UCSD-AML1 (cell line): ENCODE data around the gene FHIT.

ENCODE experiments used
- DNase-seq: peaks from one replicate; lab custom pipeline; 2025; ENCODE audit not compliant: unreplicated experiment; lab: John Stamatoyannopoulos, UW

The FHIT gene

DNA sequence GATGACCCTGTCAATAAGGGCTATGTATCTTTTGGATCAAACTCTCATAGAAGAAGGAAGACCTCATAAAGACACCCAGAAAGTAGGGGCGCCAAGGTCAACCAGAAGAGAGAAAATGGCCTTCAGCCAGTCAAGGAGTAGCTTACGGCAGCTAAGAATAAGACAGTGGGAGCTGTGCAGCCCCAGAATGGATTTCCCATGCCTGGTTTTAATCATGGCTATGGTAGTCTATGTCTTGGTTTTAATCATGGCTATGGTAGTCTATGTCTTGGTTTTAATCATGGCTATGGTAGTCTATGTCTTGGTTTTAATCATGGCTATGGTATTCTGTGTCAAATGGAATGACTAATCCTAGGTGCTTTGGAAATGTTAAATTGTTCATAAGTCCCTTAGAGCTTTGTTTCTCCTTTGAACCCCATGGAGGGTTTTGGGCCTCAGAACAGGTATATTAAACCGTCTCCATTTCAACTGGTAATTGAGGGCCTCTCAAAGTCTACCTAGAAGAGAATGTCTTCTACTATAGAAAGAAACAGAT lies 1459.4 kb downstream of the FHIT start:
- no peak for DNase-seq

DNA sequence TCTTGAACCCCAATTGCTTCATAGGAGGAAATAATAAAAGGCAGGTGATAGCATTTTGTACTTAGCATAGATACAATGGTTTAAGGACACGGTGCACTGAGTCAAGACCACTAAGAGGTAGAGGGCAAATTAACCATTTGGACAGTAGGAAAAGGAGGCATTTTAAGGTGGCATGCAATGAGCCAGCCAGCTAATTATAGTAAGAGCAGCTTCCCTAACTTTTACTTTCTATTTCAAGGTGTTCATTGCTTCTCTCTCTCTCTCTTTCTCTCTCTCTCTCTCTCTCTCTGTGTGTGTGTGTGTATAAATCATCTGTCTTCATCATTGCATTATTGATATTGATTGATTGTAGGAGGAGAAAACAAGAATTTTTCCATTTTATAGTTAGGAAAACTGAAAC lies 1461.0 kb downstream of the FHIT start:
- no peak for DNase-seq

DNA sequence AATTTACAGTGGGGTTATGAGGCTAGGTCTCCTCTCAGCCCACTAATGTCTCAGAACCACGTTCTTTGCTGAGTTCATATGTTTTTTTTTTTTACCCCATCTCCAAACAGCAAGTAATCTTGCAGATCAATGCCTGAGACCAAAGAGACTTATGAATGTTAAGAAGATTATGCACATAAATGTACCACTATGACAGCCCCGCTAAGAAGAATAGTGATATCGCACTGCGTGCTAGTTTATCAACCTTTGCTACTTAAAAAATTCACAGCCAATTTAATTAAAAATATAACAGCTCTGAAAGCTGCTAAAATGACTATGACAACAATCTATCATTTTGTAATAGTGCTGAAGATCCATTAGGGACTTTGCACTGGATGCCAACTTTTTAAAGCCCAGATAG lies 1462.5 kb downstream of the FHIT start:
- DNase-seq, result no peak

DNA sequence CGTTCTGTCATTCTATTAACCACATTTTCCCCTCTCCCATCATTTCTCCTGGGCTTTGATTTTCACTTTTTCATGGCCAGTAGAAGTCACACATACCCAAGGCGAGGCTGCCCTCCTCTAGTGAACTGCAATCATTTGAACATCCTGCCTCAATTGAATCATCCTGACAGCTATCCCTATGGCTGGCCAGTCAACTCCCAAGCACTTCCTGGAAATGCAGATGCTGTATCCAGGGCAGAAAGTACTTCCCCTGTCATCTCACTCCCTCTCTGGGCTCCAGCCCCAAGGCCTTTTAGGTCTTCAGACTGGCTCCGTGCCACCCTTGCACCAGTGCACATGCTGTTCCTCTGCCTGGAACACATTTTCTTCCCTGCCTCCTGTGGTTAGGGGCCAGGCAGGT lies 1463.1 kb downstream of the FHIT start:
- DNase-seq, result no peak

DNA sequence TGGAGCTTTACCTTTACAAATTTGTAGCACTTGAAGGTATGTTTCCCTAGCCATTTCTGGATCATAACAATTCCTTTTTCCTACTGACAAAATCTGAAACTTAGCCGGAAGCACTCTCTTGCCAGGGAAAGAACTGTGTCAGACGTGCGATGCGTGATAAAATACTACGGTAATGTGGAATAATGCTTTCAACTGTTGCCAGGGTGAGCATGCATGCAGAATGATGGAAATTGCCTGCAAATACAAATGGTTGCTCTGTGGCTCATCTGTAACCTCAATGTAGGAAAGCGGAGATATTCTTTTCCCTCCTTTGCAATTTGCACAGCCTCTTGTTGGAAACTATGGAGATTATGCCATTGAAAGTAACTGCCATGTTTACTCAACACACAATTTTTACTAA lies 1464.9 kb downstream of the FHIT start:
- DNase-seq, result no peak

DNA sequence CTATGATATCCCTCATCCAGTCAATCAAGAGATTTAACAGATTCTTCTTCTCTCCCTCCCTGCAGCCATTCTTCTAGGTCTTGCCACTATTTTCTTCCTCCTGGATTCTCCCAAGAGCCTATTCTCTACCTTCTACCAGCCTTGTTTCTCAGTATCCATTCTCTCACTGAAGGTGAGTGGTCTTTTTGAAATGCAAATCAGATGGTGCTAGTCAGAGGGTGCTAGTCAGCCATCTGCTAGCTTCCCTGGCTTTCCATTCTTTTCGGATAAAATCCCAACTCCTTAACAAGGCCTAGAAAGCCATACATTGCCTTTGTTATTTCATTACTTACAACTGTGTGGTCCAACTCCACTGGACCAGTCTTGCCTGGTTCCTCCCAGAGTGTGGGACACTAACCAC lies 1467.1 kb downstream of the FHIT start:
- no peak for DNase-seq

DNA sequence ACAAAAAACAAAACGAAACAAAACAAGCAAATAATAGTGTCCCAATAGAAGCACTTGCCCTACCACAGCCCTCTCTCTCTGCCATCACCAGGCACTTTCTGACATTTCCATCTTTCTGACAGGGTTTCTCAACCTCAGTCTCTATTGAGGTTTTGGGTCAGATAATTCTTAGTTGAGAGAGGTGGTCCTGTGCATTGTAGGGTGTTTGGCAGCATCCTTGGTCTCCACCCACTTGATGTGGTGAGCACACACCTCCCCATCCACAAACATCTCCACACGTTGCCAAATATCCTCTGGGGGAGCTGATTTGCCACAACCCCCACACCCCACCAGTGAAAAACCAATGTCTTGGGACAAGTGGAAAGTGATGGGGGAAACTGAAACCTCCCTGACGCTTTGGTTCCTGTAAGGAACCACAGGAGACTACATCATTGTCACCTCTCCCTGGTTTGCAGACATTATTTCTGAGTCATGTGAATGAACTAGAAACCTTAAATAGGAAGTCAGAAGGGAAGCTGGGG lies 1467.7 kb downstream of the FHIT start:
- no peak for DNase-seq

DNA sequence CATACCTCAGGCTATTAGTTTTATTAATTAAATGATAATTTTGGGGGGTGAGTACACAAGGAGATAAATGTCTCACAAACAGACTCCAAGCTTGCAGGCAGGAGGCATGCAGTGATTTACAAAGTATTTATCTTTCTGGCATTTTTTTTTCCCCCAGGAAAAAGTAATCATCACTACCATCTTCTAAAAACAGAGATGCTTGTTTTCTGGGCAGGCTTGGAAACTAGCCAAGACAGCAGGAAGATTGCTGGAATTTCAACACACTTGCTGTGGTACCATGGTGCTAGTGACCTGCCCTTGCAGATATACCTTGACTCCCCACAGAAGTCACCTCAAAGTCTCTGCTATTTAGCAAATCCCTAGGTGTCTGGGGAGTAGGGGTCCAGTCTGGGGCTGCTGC lies 1468.6 kb downstream of the FHIT start:
- no peak for DNase-seq

DNA sequence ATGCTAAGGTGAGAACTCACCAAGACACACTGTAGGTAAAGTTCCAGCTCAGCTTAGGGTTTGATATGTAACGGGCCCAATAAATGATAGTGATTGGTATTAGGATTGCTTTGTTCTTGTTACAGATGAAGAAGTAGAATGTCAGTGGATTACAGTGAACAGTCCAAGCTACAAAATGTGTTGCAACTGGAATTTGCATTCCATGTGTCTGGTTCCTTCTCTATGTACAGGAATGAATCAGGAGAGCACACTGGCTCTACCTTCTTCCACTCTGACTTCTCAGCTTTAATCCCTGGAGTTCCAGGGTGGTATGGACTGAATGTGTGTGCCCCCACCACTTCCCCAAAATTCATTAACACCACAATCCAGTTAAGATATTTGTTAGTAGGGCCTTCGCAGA lies 1471.0 kb downstream of the FHIT start:
- DNase-seq, result no peak

DNA sequence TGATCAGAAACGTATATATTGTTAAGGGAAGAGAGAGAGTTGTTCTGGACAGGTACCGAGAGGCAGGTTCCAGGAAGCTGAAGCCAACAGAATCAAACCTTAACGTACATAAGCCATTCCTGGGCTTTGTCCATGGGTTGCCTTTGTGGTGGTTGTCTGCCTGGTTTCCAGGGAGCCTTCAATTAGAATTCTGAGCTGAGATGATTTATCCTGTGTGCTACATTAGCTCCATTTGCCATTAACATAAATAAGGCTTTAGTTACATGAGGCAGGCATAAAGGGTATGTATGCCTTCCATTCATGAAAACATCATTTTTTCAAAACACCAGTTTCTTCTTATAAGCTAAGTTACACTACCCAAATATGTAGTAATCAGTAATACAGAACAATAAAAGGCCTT lies 1472.0 kb downstream of the FHIT start:
- no peak for DNase-seq

DNA sequence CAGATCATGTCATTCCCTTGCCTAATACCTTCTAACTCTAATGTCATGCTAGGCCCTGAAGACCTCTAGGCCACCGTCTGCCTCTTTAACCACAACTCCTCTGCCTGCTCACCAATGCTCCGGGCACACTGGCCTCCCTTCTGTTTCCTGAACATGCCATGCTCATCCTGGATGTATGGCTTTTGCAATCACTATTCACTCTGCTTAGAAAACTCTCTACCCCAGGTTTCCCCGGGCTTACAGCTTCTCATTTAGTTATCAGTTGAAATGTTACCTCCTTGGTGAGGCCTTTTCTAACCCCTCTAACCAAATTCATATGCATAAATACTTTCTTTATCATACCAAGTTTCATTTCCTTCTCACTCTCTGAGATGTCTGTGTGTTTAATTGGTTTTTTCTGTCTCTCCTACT lies 1473.6 kb downstream of the FHIT start:
- peak; percentile 36 for DNase-seq

DNA sequence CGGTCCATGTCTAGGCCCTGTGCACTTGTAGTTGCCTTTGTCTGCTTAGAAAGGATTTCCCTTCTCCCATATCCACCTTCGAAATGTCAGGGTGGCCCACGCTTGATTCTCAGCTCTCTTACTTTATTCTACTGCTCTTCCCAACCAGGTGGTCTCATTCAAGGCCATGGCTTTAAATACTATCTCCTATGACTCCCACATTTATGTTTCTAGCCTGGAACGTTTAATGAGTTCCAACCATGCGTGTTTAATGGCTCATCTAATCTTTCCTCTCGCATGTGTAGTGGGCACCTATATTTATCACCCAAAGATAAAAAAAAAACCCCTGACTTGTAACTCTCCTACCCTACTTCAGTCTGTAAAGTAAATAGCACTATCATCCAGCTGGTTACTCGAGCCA lies 1474.2 kb downstream of the FHIT start:
- DNase-seq, result no peak

DNA sequence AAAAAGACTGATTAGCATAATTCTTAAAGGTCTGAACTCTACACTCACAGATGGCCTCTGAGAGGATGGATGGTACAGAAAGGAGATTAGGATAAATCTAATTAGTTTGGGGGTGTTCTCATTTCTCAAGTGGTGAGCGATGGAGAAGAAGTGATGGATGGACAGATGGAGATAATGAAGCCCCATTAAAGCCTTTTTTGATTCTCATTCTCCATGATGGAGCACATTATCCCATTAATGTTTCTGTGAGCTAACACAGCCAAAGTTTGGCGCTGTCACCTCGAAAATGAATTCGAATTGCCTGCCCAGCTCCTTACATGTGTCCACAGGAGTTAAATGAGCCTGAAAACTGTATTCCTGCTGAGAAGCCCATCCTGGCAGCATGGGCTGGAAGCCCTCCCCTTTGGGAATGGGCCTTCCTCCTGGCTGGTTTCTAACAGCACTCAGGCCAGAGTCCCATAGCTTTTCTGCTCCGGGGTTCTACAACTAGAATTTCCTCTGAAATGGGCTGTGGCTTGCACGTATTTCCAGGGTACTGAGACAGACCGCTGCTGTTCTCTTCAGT lies 1475.4 kb downstream of the FHIT start:
- DNase-seq, result no peak

DNA sequence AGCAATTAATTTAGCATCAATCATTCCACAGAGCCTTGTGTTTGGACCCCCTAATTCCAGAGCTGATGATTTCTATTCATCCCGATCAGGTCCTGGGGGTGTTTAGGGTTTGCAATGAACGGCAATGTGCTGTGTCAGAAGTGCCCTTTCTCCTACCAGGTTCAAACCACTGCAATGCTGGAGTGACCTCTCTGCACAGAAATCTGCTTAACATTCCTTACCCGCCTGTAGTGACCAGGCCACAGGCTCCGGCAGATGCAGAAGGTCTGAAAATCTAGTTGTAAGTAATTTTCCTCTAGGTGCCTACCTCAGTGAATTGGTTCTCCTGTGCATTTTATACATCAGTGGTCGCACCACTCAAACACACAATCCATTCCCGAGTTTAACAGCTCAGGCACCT lies 1476.1 kb downstream of the FHIT start:
- DNase-seq, result no peak

DNA sequence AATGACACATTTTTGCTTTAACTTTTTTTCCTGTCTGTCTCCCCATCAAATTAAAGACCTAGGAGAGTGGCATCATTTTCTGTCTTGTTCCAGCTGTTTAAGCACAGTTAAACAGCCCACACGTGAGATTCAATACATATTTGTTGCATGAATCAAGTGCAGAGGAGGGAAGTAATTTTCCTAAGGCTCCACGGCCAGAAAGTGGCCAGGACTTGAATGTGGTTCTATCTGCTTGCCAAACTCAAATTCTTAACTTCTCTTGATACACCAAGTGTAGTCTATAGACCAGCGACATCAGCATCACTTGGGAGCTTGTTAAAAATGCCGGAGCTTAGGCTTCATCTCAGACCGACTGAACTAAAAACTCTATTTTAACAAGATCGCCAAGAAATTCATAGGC lies 1476.6 kb downstream of the FHIT start:
- no peak for DNase-seq

DNA sequence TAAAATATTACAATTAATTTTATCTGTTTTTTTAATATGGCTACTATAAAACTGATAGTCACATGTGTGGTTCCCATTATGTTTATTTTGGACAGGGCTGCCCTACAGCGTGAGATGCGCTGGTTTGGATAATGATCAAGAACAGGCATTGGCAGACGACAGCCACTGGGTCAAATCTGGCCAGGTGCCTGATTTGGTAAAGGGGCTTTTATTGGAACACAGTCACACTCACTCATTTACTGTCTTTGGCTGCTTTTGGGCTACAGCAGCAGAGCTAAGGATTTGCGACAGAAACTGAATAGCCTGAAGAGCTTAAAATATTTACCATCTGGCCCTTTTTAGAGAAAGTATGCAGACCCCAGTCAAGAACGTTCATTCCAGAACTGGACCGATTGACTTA lies 1477.3 kb downstream of the FHIT start:
- no peak for DNase-seq

DNA sequence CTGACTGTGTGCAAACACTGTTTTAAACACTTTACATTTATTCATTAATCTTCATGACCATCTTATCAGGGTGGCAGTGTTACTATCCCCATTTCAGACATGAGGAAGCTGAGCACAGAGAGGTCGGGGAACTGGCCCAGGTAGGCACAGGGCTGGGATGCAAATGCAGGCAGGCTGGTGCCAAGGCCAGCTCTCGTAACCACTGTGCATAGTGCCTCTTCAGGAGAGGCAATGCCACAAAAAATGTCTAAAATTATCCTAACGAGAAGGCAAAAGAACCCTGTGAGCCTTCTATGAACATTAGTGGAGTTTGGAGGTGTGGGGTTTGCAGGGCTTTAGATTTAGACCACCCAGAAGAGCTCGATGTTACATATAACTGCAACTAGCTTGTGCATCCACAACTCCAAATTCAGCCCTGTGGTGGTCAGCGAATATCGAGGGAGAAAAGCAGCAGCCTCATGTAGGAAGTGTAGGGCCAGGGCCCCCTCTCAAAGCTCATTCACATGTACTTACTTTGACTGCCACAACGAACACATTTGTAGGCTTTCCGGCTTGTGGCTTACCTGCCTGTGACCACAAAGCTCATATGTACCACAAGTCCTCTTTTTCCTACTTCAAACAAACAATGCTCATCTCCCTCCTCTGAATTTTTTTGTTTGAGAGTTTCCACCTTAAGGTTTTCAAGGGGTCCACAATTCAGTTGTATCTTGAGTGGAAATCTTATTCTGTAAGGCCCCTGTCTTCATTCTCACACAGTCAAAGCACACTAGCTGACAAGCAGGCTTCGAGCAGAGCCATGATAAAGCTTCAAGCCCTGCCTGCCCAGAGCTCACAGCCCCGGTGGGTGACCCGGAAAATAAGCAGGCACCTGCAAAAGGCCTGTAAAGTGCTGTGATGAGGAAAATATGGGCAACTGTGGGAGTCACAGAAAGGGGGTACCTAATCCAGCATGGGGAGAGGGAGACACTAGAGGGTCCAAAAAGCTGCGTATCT lies 1478.5 kb downstream of the FHIT start:
- DNase-seq, result peak; percentile 16

DNA sequence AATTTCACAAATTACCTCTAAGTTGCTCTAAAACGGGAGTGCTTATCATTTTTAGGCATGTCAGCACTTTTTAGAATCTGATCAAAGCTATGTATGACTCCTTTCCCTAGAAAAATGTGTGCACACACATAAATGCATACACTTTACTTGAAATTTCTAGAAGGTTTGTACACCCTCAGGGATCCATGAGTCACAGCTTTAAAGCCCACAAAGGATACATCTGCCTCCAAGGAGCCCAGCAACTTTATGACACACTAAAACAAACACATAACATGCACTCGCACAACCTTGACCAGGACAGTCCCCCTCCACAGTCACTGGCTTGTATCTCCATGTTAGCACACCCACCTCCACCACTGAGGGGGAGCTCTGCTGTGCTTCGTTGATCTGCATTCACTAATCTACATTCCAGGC lies 1479.5 kb downstream of the FHIT start:
- no peak for DNase-seq

DNA sequence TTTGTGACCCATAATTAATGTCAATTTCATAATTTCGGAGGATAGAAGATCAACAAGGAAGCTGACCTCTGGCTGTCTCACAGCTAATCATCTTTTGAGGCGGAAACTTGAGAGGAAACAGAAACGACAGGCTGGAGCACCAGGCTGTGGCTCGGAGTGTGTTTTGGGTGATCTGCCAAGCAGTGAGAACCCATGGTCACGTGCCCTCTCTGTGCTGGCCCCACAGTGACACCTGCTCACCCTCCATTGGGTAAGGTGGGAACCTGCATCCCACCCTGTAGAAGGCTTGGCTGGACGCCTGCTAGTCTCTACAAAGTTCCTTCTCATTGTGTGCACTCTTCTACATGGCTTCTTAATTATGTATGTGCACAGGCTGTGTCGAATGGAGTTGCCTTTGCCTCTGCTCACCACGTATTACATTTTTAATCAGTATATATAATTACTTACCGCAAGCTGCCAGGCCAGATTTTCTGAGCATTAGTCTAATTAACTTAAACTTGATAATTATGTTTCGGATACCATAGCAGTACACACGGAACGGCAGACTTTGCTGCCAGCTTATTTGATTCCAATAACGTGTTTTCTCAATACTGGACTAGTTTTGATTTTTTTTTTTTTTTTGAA lies 1482.0 kb downstream of the FHIT start:
- DNase-seq, result no peak

DNA sequence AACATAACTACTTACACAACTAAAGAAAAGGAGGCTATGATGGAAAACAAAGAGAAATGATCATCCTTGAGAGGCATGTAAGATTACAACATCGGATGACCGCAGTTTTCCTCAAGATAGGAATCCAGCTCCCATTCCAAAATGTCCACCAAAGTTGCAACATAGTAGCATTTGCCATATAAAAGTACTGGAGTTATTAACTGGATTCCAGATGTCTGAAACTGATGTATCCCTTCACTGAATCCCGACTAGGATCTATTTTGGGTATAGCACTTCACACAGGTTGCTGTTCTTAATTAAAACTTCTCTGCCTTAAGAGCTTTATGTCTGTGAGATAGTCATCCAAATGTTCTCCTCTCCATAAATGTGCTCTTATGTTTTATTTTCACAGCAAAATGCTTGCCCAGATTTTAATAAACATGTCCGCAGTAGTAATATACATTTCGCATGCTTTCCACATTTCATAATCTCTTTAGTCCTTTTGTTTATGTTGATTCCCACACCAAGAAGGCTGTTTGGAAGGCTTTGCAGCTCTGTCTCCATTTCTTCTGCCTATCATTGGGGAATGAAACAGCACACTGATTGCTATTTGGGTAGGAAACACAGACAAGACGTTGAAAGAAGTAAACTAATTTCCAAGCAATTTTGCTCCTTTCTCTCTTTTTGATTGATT lies 1484.9 kb downstream of the FHIT start:
- DNase-seq, result no peak

DNA sequence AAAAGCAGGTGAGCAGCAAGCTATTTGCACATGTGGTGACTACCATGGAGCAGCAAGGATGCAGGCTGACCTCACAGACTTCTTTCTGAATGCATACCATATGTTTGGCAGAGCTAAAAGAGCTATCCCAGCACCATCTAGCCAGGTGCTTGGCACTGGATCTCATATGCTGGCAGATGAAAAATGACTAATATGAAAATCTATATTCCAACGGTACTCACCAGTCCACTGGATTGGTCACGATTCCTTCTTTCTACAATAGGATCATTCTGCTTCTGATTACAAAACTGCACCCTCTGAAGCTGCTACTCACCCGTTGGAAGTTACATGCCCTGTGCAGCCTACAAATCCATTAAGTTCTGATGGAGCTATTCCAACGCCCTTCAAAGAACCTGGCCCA lies 1487.1 kb downstream of the FHIT start:
- DNase-seq, result no peak
